Kasumi-1 (cell line): ENCODE results near the gene DUOX1.
A peak's percentile ranks its signal among the peaks of the same experiment; 100 is the strongest.

Experiments
- DNase-seq, 2 experiments: peaks; one replicate each; lab custom pipeline; 2025; lab: John Stamatoyannopoulos, UW

Gene DUOX1

DNA sequence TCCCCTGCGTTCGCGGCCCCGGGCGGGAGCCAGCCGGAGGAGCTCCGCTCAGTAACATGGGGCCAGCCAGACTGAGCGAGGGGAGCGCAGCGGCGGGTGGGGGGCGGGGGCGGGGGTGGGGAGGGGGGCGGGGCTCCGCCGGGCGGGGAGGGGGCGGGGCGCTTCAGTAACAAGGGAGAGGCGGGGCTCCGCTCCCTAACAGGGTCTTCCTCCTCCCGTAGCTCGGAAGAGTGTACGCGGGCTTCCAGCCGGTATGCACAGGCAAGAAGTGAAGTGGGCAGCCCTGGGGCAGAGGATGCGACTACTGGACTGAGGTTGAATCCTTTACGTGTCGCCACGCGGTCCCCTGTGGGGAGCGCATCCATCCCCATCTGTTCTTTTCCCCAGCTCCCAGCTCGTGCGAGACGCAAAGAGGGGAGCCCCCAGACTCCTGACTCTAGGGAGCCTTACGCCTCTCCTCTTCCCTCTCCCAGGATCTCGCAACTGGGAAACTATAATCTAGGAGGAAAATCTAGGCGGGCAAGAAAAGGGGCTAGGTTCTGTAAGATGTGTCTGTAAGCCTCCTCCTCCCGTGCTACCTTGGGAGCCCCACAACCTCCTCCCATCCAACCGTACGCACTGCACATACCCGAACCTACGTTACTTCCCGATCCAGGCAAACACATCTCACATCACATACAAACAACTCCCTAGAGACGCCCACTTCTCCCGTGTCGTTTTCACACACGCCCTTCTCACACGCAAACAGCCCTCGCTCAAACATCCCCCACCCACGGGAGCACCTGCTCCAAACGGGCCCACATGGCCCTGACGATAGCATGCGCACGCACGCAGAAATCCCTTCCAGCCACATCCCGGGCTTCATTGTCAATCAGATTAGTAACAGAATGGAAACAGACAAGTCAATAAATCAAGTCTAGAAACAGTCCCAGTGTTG, 58.4 kb downstream of the DUOX1 start, which contains the start of gene SHF:
Gene SHF, minus strand, starts transcription at position 73 of the 937 bp plus-strand sequence. Its CDS starts 15 bp downstream, at position 58.
- peak; percentile 19 for DNase-seq

DNA sequence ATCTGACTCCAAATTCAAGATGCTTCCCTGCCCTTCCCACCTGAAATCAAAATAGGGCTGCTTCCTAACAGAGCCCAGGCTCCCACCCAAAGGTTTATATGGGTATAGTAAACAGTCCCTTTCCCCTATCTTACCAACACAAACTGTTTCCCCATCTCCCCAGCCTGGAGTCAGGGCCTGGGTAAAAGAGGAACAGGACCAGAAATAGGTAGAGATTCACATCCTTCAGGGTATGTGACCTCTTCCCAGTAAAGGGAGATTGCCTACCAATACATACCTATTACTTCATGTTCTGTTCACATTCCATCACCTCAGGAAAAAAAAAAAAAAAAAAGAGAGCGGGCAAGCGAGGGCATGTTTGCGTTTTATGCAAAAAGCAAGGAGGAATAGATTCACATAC, 67.7 kb downstream of the DUOX1 start:
- no peak for DNase-seq

- DNase-seq, result peak; percentile 76 to 84
Measured at GRCh38 chr15:45198337-45199135, 68.7 kb downstream of the DUOX1 start.

GRCh38 chr15:45199136-45199810, 69.5 kb downstream of the DUOX1 start:
- DNase-seq, result no peak

DNA sequence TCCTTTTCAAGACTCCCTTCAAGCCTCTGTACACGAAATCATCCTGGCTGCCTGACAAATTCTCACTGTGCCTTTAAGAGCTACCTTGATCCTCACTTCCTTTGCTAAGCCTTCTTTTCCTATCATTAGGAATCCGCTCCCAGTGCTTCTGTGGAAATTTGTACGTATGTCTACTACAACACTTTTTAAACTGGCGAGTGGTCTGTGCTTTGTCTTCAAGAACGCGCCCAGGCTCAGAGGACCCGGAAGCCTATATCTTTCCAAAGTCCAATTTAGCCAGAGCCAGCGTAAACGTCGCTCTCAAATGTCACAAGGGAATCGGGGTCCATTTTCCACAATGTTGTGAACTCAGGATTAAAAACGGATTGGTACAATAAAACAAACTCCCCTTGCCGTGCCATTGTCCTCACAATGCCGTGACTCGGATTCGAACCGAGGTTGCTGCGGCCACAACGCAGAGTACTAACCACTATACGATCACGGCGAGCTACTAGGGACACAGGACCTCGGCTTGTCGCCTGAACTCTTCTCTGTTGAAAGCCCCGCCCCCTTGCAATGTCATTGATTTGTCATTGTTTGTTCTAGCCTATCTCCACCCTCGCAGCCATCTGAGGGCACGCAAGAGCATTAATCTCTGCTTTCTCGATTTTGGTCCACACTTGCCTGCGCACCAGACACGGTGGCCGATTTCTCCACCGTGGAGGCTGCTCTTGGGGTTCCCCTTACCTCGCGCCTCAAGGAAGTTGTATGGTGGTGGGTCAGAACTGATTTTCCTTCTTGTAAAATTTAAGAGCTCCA, 70.4 kb downstream of the DUOX1 start:
- DNase-seq, result peak; percentile 68 to 89

- DNase-seq, result peak; percentile 34 to 43
Measured at GRCh38 chr15:45200799-45201556, 71.2 kb downstream of the DUOX1 start.

DNA sequence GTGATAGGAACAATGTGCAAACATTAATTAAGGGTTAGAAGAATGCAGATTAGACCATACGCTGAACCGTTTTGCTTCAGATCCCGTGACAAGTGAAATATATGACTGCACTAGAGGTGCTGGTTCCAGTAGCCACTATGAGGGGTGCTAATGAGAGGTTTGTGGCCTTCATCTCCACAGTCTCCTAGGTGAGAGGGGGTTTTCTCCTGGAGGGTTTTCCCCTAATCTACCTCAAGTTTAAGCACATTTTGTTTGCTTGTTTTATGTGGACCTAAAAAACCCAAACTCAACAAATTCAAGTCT, 71.7 kb downstream of the DUOX1 start:
- DNase-seq, result no peak

DNA sequence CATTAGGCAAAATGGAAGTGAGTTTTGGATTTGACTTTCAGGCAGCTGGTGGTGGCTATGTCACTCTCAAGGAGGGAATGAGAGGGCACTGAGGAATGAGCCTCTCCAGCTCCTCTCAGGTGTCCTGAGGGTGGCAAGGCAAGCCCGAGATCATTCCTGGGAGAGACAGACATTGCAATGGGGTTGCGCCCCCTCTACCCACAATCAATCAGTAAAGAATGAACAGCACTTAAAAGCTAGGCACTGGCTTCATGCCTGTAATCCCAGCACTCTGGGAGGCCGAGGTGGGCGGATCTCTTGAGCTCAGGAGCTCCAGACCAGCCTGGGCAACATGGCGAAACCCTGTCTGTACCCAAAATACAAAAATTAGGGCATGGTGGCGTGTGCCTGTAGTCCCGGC, 72.1 kb downstream of the DUOX1 start:
- no peak for DNase-seq

- DNase-seq, result no peak
Measured at GRCh38 chr15:45203182-45203581, 73.4 kb downstream of the DUOX1 start.

DNA sequence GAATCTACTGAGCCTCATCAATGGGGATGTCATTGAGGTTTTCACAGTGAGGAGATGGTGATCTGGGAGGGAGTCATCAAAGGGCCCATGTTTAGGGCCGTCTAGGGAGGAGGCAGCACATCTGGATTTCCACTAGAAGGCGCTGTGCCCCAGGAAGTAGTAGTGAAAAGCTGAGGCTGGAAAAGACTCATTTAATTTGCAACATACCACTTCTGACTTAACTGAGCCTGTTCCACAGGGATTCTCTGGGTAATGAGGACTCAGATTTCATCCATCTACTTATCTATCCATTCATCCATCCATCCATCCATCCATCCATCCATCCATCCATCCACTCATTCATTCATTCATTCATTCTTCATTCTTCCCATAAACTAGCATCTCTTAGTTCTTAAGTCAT, 75.4 kb downstream of the DUOX1 start:
- peak; percentile 28 to 69 for DNase-seq

DNA sequence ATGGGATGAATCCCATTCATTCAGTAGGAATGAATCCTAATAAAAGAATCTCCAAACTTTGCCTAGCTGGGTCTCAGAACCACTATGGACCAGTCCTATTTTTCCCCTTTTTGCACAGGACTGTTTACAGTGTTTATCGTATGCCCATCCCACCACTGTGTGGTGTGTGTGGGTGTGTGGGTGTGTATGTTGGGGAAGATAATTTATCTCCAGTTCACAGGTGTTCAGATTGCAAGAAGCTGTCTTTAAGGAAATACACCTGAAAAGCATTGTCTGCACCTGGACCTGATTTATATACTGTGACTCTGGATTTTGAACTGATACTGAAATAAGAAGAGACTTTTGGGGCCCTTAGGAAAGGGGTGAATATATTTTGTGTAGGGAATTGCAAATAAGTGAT, 82.7 kb downstream of the DUOX1 start:
- DNase-seq, result no peak
